ENCODE results near the gene C4orf36.

C4orf36 gene

GRCh38 chr4:86857341-86858052 lies 34.7 kb downstream of the C4orf36 start:
- DNase-seq (ENCODE audit: low read depth in 2 of 2), result no peak

GRCh38 chr4:86856896-86857295 lies 35.3 kb downstream of the C4orf36 start:
- DNase-seq (ENCODE audit: low read depth in 2 of 2), result no peak

- no peak for DNase-seq (ENCODE audit: low read depth in 2 of 2)
Measured at GRCh38 chr4:86855572-86855971, 36.6 kb downstream of the C4orf36 start.

GRCh38 chr4:86853209-86853608 lies 39.0 kb downstream of the C4orf36 start:
- DNase-seq (ENCODE audit: low read depth in 2 of 2), result no peak

GRCh38 chr4:86848732-86849619 lies 43.2 kb downstream of the C4orf36 start, which contains the start of gene SLC10A6:
Gene SLC10A6 (minus strand): TSS chr4:86849384. CDS start chr4:86849115, 269 bp downstream.
- no peak for DNase-seq (ENCODE audit: low read depth in 2 of 2)

- no peak for DNase-seq (ENCODE audit: low read depth in 2 of 2)
Measured at GRCh38 chr4:86848136-86848535, 44.1 kb downstream of the C4orf36 start.

- no peak for DNase-seq (ENCODE audit: low read depth in 2 of 2)
Measured at GRCh38 chr4:86847571-86847970, 44.7 kb downstream of the C4orf36 start.

GRCh38 chr4:86846921-86847320 lies 45.3 kb downstream of the C4orf36 start:
- DNase-seq (ENCODE audit: low read depth in 2 of 2), result no peak

GRCh38 chr4:86845593-86845992 lies 46.6 kb downstream of the C4orf36 start:
- no peak for DNase-seq (ENCODE audit: low read depth in 2 of 2)

GRCh38 chr4:86841309-86841708 lies 50.9 kb downstream of the C4orf36 start:
- DNase-seq (ENCODE audit: low read depth in 2 of 2), result no peak

GRCh38 chr4:86840858-86841257 lies 51.4 kb downstream of the C4orf36 start:
- no peak for DNase-seq (ENCODE audit: low read depth in 2 of 2)

- DNase-seq (ENCODE audit: low read depth in 2 of 2), result no peak
Measured at GRCh38 chr4:86837691-86838503, 54.3 kb downstream of the C4orf36 start.

GRCh38 chr4:86835677-86836076 lies 56.5 kb downstream of the C4orf36 start:
- no peak for DNase-seq (ENCODE audit: low read depth in 2 of 2)

- DNase-seq (ENCODE audit: low read depth in 2 of 2), result no peak
Measured at GRCh38 chr4:86834901-86835300, 57.3 kb downstream of the C4orf36 start.

GRCh38 chr4:86833615-86834014 lies 58.6 kb downstream of the C4orf36 start:
- no peak for DNase-seq (ENCODE audit: low read depth in 2 of 2)

- DNase-seq (ENCODE audit: low read depth in 2 of 2), result no peak
Measured at GRCh38 chr4:86831262-86832130, 60.7 kb downstream of the C4orf36 start.
